Activated T-cell treated with anti-CD3 and anti-CD28 coated beads, Interleukin-2, amount 50 U/mL, for 24 hours (primary cell): ENCODE measurements around the gene CPT1C.

Source experiments
- DNase-seq: peaks from one replicate; pipeline ENCODE4 v3.0.0-alpha.2; 2020
- H3K27ac Mint-ChIP-seq: 2 replicates; pipeline ENCODE4 v1.8.0; 2020; ENCODE audit warnings: mild to moderate bottlenecking, mixed read lengths
- H3K27me3 Mint-ChIP-seq: 2 replicates; pipeline ENCODE4 v1.8.0; 2020; ENCODE audit warnings: mixed read lengths
- H3K36me3 Mint-ChIP-seq: 2 replicates; pipeline ENCODE4 v1.8.0; 2020; ENCODE audit warnings: low read depth, mixed read lengths
- H3K4me1 Mint-ChIP-seq: 2 replicates; pipeline ENCODE4 v1.8.0; 2020; ENCODE audit warnings: low read depth, mixed read lengths
- H3K4me3 Mint-ChIP-seq: 2 replicates; pipeline ENCODE4 v1.8.0; 2020; ENCODE audit warnings: mild to moderate bottlenecking, moderate library complexity, mixed read lengths
- H3K9me3 Mint-ChIP-seq: 2 replicates; pipeline ENCODE4 v1.8.0; 2020; ENCODE audit warnings: mixed read lengths

The CPT1C gene

GRCh38 chr19:49683814-49684250 lies 7.1 kb upstream of the CPT1C start:
- Mint-ChIP-seq H3K4me3 (no peak overlapping the region), H3K9me3 (no peaks in the 10 kb centered on the region), H3K4me1 (peaks cover 50% of the 10 kb centered on the region), H3K27me3 (no peaks in the 10 kb centered on the region), H3K27ac (peak overlapping the region; percentile 68), H3K36me3 (peaks cover 86% of the 10 kb centered on the region)
- DNase-seq: no peak

DNA sequence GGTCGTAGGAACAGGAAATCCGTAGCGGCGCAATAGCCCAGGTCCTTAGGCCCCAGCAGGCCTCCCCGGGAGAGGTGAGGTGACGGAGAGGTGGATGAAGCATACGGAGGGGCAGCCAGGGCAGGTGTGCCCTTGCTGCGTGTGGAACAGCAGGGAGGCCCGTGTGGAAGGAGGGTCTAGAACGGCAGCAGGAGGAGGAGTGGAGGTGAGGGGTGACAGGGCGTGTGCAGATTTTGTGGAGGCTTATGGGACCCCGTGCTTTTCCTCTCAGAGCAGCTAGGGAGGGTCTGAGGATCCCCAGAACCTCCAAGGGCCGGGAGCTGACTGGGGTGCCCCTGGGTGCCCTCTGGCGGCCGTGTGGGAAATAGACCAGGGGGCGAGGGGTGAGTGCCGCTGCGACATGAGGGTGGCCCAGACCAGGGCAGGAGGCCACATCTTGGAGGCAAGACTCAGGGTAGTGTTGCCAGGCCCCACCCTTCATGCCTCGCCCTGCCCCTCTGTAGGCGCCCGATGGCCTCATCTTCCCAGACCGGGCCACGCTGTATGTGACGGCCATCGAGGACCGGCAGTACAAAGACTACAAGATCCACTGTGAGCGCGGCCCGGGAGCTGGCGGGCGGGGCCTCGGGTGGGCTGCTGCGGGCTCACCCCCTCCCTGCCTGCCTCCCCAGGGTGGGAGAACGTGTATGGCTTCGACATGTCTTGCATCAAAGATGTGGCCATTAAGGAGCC lies 6.5 kb upstream of the CPT1C start:
- no peak for DNase-seq
- peaks cover 90% of the 10 kb centered on the region for H3K36me3 Mint-ChIP-seq
- no peaks in the 10 kb centered on the region for H3K9me3 Mint-ChIP-seq

DNA sequence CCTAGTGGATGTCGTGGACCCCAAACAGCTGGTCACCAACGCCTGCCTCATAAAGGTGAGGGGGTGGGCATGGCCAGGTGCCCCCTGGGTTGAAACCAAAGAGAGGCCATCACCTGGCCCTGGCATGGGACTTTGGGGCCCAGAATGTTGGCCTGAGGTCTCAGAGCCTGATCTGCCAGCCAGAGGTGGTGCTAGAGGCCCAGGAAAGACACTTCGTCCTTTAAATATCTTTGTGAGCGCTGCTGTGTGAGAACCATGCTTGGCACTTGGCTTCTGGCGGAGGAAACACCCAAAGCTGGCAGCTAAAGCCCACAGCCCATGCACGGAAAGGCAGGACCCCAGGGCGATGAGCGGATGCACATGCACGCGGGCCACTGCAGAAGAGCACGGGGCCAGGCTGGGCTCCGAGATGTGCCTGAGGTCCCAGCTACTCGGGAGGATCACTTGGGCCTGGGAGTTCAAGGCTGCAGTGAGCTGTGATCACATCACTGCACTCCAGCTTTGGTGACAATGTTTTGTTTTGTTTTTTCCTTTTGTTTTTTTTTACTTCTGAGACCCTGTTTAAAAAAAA lies 5.8 kb upstream of the CPT1C start:
- Mint-ChIP-seq H3K27me3 (no peaks in the 10 kb centered on the region), H3K27ac (no peak overlapping the region), H3K36me3 (peaks cover 87% of the 10 kb centered on the region)

More for the DNA sequence above, 6.5 kb upstream of the CPT1C start:
- Mint-ChIP-seq H3K27me3 (no peaks in the 10 kb centered on the region), H3K27ac (peak overlapping the region; percentile 68), H3K4me3 (no peak overlapping the region), H3K4me1 (peaks cover 51% of the 10 kb centered on the region)

GRCh38 chr19:49685845-49686332 lies 5.0 kb upstream of the CPT1C start:
- no peak overlapping the region for H3K27ac Mint-ChIP-seq
- no peaks in the 10 kb centered on the region for H3K9me3 Mint-ChIP-seq
- no peak overlapping the region for H3K4me3 Mint-ChIP-seq
- H3K4me1 Mint-ChIP-seq: peaks cover 48% of the 10 kb centered on the region
- peaks cover 7% of the 10 kb centered on the region for H3K27me3 Mint-ChIP-seq
- no peak for DNase-seq
- peaks cover 85% of the 10 kb centered on the region for H3K36me3 Mint-ChIP-seq

More for the DNA sequence above, 5.8 kb upstream of the CPT1C start:
- Mint-ChIP-seq H3K4me3 (no peak overlapping the region), H3K9me3 (no peaks in the 10 kb centered on the region), H3K4me1 (peaks cover 49% of the 10 kb centered on the region)
- no peak for DNase-seq

DNA sequence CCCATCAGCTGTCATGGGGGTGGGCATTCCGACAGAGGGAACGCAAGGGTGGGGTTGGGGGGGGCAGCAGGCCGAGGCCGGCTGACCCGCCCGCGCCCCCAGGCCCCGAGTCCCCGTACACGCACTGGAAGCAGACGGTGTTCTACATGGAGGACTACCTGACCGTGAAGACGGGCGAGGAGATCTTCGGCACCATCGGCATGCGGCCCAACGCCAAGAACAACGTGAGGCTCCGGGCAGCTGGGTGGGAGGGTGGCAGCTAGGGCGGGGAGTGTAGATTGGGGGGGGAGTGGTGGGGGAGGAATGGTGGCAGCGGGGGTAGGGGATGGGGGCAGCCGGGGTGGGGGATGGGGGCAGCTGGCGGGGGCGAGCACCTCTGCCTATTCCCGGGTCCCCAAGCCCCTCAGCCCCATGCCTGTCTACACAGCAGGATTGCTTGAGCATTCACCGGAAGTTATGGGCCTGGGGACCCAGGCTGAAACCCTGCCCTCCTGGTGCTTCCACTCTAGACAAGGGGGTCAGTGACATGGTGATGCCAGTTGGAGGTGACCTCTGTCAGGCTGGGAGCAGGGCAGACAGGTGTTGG lies 4.3 kb upstream of the CPT1C start:
- H3K27ac Mint-ChIP-seq: no peak overlapping the region
- H3K4me3 Mint-ChIP-seq: no peak overlapping the region
- H3K27me3 Mint-ChIP-seq: peaks cover 9% of the 10 kb centered on the region
- H3K9me3 Mint-ChIP-seq: no peaks in the 10 kb centered on the region
- no peak for DNase-seq
- H3K4me1 Mint-ChIP-seq: peaks cover 51% of the 10 kb centered on the region
- H3K36me3 Mint-ChIP-seq: peaks cover 79% of the 10 kb centered on the region

DNA sequence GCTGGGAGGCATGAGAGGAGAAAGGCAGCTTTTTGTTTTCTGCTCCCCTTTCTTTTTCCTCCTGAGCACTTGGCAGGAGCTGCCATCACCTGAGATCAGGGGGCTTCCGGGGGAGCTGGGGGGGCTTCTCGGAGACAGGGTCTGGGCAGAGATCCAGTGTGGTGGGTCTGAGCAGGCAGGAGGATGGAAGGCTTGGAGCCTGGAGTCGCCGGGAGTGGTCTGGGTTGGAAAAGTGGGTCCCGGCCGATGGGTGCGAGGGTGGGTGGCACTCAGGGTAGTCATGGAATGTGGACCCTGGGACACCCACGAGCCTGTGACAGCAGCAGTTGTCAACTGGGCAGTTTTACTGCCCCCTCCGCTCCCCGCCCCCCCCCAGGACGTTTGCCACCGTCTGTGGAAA lies 3.8 kb upstream of the CPT1C start:
- Mint-ChIP-seq H3K27ac (no peak overlapping the region), H3K27me3 (peaks cover 11% of the 10 kb centered on the region), H3K4me3 (no peak overlapping the region), H3K4me1 (peaks cover 46% of the 10 kb centered on the region), H3K9me3 (no peaks in the 10 kb centered on the region), H3K36me3 (peaks cover 74% of the 10 kb centered on the region)
- DNase-seq: no peak

DNA sequence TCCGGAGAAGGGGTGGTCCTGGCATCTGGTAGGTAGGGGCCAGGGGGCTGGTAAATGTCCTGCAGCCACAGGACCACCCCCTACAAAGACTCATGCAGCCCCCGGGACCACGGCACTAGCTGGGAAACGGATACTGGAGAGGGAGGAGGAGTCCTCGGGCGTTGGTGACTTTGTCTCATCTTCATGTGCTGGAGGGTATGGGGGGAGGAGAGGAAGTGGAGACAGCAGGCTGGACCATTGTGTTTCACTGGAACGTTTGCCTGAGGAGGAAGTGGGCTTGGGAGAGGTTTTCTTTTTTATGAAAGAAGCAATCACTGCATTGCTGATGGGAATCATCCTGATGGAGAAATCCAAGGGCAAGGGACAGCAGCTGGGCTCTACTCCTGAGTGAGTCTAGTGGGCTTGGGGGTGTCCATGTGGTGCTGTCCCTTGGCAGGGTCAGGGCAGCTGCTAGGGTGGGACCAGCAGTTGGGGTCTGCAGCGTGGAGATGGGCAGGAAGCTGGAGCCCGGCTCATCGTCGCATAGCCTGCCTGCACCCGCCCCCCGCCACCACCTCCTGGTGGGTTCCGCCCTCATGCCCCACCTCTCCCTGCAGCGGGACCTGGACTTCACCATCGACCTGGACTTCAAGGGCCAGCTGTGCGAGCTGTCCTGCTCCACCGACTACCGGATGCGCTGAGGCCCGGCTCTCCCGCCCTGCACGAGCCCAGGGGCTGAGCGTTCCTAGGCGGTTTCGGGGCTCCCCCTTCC lies 3.2 kb upstream of the CPT1C start:
- peaks cover 69% of the 10 kb centered on the region for H3K36me3 Mint-ChIP-seq
- DNase-seq: no peak
- peaks cover 16% of the 10 kb centered on the region for H3K27me3 Mint-ChIP-seq
- no peak overlapping the region for H3K4me3 Mint-ChIP-seq
- H3K4me1 Mint-ChIP-seq: peaks cover 41% of the 10 kb centered on the region
- no peaks in the 10 kb centered on the region for H3K9me3 Mint-ChIP-seq
- peak overlapping the region; percentile 66 for H3K27ac Mint-ChIP-seq

- H3K36me3 Mint-ChIP-seq: peaks cover 60% of the 10 kb centered on the region
- H3K9me3 Mint-ChIP-seq: no peaks in the 10 kb centered on the region
- no peak overlapping the region for H3K4me3 Mint-ChIP-seq
- H3K27ac Mint-ChIP-seq: peak overlapping the region; percentile 2
- DNase-seq: no peak
- H3K4me1 Mint-ChIP-seq: peaks cover 40% of the 10 kb centered on the region
- H3K27me3 Mint-ChIP-seq: peaks cover 16% of the 10 kb centered on the region
Observed at GRCh38 chr19:49688531-49689132, 2.3 kb upstream of the CPT1C start.

DNA sequence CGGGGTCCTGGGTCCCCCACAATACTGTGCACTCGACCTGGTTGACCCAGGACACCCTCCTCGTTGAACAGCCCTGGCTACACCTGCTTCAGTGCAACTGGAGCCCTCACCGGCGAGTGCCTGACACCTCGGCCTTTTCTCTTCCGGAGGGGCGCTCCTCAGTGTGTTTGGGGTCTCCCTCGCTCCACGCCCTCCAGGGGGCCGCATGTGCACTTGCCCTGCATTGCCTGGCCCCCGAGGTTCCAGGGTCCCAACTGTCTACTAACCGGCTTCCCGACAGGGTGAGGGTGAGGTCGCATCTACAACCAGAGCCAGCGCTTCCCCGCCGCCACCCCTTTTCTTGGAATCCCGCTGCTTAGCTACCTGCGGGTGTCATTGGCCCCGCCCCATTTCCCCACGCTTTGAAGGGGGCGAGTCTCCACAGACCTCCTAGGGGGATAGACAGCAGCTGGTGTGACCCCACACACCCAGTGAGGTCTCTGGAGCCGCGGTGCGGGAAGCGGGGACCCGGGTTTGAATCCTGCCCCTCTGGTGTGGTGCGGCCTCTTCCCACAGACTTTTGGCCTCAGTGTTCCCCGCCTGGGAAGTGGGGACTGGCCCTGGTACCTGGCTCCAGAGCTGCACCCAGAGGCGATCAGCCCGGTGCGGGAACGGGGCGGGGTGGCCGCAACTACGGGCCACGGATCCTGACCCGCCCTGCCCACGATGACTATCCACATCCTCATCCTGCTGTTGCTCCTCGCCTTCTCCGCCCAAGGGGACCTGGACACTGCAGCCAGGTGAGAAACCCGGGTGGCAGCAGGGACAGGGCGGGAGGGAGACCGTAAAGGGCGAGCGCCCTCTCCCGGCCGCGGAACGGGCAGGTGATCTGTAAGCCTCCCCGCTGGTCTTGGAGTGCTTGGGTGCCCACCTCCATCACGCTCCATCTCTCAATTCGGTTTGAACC lies 1.5 kb upstream of the CPT1C start, which contains the start of gene ADM5:
Gene ADM5, plus strand, starts transcription at position 462 of the 946 bp plus-strand sequence. Its CDS starts 244 bp downstream, at position 706.
- peak within 1 kb of the TSS; percentile 73 for H3K27ac Mint-ChIP-seq
- H3K4me1 Mint-ChIP-seq: peaks cover 37% of the 10 kb centered on the region
- no peaks in the 10 kb centered on the region for H3K9me3 Mint-ChIP-seq
- DNase-seq: peak; percentile 69
- peaks cover 53% of the 10 kb centered on the region for H3K36me3 Mint-ChIP-seq
- H3K4me3 Mint-ChIP-seq: peak within 1 kb of the TSS; percentile 62
- H3K27me3 Mint-ChIP-seq: peaks cover 16% of the 10 kb centered on the region

DNA sequence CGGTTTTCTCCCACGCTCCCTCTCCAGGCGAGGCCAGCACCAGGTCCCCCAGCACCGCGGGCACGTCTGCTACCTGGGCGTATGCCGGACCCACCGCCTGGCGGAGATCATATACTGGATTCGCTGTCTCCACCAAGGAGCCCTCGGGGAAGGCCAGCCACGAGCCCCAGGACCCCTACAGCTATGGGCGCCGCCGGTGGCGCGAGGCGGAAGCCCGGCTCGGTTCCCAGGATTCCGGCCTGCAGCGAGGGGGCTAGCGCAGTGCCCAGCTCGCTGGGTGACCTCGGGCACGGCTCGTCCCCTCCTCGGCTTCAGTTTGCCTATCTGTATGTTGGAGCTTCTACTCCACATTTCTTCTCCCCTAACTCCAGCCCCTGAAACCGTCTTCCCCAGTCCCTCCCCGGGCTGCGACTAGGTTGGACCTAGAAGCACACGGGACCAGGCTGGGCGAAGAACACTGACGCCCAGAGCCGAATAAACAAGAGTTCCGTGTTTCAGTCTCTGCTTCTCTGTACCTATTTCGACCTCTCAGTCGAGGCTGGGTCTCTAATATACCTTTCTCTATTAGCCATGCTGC lies 749 bp upstream of the CPT1C start:
- H3K27ac Mint-ChIP-seq: peak overlapping the region; percentile 73
- H3K4me3 Mint-ChIP-seq: peak overlapping the region; percentile 62
- H3K36me3 Mint-ChIP-seq: peaks cover 46% of the 10 kb centered on the region

GRCh38 chr19:49691243-49692146 lies 579 bp downstream of the CPT1C start:
- Mint-ChIP-seq H3K4me1 (peaks cover 33% of the 10 kb centered on the region), H3K27ac (peak overlapping the region; percentile 73), H3K27me3 (peaks cover 16% of the 10 kb centered on the region), H3K9me3 (no peaks in the 10 kb centered on the region), H3K36me3 (peaks cover 35% of the 10 kb centered on the region), H3K4me3 (peak overlapping the region; percentile 62)
- peak; percentile 61 for DNase-seq

More for the DNA sequence above, 749 bp upstream of the CPT1C start:
- DNase-seq: no peak
- Mint-ChIP-seq H3K27me3 (peaks cover 16% of the 10 kb centered on the region), H3K4me1 (peaks cover 37% of the 10 kb centered on the region), H3K9me3 (no peaks in the 10 kb centered on the region)

GRCh38 chr19:49692147-49692506 lies 1.2 kb downstream of the CPT1C start:
- DNase-seq: no peak
- H3K9me3 Mint-ChIP-seq: no peaks in the 10 kb centered on the region
- H3K4me3 Mint-ChIP-seq: no peak overlapping the region
- peaks cover 31% of the 10 kb centered on the region for H3K36me3 Mint-ChIP-seq
- peaks cover 16% of the 10 kb centered on the region for H3K27me3 Mint-ChIP-seq
- no peak overlapping the region for H3K27ac Mint-ChIP-seq
- H3K4me1 Mint-ChIP-seq: peaks cover 31% of the 10 kb centered on the region
